Sigmoid colon (tissue), 4 donors: ENCODE results near the gene PLPPR1.

Experiments used
- CTCF ChIP-seq, 4 experiments: fragments of 450-650 bp in 3 of 4; fragments of 200-600 bp in 1 of 4; IDR thresholded peaks; one replicate each; pipeline ENCODE4 v1.5.1; 2016 to 2019; ENCODE audit warnings: antibody characterized with exemption in 4 of 4, mild to moderate bottlenecking in 3 of 4, moderate library complexity in 2 of 4
- POLR2AphosphoS5 ChIP-seq, 4 donors: sonication (generic); formaldehyde crosslinking; IDR thresholded peaks; one replicate each; pipeline ENCODE4 v1.6.1; 2017; ENCODE audit warnings: antibody characterized with exemption in 4 of 4

- TF ChIP-seq POLR2AphosphoS5 (IDR thresholded peaks at IDR 0.05) (no peak), CTCF (IDR thresholded peaks at IDR 0.05) (no peak)
These were observed 278.5 kb downstream of the PLPPR1 start for GRCh38 chr9:101307051-101307450.
